Fibroblast of peridontal ligament (primary cell): ENCODE results near the gene COL4A2.

Source experiments
- DNase-seq: peaks from one replicate; pipeline ENCODE4 v3.0.0-alpha.2; 2010; ENCODE audit errors: extremely low read depth

COL4A2 gene

DNA sequence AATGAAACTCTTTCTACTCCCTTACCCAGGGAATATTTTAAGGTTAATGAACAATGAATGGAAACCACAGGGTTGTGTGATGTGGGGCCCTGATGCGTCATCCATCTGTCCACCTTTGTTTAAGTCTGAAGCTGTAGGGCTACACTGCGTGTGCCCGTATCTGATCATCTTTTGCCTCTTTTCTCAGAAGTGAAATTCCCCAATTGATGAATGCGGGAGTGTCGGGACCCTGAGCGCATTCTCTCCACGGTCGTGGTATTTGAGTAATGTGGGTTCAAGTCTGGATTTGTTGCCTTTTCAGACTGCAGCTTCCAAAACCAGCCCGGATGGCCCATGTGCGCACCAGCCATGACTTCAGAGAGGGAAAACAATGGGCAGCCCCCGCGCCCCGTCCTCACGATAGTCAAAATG, 112.3 kb downstream of the COL4A2 start:
- no peak for DNase-seq

DNA sequence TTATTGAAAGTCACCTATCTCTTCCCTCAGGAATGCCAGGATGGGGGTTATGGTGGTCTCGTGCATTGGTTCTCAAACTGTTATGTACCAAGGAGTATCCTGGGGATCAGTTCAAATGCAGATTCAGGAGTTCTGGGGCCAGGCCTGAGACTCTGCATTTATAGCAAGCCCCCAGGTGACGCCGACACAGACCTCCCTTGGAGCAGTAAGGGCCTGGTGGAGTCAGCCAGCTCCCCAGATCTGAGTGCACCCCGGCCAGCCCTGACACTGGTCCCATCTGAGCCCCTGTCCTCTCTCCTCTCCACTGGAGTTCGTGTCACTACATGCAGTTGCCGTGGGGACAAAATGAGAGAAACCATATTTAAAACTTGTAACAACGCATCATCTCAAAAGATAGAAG, 112.9 kb downstream of the COL4A2 start:
- no peak for DNase-seq

DNA sequence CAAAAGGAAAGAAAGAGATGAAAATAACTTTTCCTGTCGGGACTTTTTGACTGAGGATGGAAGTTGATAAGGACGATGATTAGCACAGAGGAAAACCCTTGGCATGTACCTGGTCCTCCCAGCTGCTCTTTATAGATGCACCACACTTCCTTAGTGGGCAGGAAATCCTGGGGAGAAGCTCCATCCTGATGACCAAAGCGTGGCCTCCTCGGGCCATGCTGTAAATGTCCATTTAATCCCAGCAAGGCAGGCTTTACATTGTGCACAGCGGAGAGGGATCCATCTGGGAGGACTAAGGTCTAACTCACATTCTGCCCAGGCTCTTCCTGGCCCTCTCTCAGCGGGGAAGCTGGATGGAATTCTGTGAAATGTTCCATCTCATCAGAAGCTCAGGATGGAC, 113.5 kb downstream of the COL4A2 start:
- DNase-seq: no peak

DNA sequence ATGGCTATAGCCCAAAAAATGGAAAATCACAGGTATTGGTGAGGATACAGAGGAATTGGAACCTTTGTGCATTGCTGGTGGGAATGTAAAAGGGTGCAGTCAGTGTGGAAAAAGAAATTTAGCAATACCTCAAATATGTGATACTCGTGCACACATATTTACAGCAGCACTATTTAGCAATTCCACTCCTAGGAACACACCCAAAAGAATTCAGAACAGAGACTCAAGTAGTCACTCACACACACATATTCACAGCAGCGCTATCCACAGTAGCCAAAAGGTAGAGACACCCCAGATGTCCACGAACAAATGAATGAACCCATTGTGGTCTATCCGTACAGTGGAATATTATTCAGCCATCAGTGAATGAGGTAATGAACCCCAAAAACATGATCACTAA, 114.0 kb downstream of the COL4A2 start:
- peak; percentile 47 for DNase-seq

DNA sequence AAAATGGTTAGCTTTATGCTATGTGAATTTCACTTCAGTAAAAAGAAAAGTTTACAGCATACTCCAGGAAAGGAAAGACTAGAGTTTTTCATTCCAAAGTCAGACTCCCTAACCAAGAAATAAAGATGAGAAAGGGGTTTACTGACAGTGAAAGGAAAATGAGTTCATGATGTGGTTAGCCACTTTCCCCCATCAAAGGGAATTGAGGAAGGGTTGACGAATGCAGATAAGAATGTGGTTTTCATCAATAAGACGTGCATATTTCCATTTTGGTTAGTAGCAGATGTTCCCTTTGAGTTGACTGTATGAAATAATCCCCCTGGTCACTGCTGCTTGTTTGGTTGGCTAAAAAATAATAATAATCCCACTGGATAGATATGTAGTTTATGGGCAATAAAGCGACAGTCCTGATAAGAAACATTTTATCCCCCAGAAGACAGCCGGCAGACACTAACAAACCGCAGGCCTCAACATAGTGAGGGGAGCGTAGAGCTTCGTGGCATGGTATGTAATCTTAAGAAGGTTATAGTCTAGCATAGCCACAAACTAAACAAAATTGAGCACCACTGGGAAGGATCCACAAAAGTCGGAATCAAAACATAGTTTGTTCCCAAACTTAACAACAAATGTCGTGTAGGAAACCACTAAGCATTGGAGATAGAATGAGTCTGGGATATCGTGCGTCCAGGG, 114.8 kb downstream of the COL4A2 start:
- peak; percentile 92 for DNase-seq

DNA sequence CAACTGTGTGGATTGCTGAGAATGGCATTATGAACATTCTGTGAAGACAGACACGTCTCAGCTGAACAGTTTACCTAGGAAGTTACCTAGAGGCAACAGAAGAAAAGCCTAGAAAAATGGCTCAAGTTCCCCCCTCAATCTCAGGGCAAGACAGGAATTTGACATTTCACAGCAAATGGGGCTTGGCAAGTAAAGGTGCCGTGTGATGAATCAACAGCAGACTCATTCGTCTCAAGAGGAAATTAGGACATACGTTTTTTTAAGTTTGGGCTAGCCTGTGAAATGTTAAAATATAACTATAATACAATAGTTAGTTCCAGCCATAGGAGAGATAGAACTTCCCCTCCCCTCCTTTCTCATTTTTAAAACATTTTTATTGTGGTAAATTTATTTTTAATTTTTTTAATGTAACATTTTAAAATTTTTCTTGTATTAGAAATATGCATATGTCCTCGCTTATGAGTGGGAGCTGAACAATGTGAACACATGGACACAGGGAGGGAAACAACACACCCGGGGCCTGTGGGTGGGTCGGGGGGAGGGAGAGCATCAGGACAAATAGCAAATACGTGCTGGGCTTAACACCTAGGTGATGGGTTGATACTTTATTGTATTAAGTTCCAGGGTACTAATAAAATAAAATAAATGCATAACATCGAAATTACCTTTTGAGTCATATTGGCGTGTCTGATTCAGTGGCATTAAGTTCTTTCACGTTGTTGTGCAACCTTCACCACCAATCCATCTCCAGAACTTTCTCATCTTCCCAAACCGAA, 116.0 kb downstream of the COL4A2 start:
- DNase-seq: peak; percentile 35

DNA sequence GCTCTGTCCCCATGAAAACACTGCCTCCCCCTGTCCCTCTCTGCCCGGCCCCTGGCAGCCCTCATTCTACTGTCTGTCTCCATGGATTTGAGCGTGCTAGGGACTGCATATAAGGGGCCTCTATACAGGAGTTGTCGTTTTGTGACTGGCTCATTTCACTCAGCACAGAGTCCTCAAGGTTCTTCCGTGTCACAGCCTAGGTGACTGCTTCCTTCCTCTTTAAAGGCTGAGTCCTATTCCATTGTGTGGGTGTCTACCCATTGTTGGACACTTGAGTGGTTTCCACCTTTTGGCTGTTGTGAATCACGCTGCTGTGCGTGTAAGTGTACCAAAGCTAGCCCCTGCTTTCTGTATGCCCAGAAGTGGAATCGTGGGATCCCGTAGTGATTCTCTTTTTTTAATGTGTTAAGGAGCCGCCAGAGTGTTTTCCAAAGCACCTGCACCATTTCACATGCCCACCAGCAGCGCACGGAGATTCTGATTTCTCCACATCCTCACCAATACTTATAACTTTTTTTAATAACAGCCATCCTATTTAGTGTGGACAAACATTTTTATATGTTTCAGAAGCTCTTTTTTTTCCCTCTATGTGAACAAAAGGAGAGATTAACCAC, 116.7 kb downstream of the COL4A2 start:
- DNase-seq: no peak

DNA sequence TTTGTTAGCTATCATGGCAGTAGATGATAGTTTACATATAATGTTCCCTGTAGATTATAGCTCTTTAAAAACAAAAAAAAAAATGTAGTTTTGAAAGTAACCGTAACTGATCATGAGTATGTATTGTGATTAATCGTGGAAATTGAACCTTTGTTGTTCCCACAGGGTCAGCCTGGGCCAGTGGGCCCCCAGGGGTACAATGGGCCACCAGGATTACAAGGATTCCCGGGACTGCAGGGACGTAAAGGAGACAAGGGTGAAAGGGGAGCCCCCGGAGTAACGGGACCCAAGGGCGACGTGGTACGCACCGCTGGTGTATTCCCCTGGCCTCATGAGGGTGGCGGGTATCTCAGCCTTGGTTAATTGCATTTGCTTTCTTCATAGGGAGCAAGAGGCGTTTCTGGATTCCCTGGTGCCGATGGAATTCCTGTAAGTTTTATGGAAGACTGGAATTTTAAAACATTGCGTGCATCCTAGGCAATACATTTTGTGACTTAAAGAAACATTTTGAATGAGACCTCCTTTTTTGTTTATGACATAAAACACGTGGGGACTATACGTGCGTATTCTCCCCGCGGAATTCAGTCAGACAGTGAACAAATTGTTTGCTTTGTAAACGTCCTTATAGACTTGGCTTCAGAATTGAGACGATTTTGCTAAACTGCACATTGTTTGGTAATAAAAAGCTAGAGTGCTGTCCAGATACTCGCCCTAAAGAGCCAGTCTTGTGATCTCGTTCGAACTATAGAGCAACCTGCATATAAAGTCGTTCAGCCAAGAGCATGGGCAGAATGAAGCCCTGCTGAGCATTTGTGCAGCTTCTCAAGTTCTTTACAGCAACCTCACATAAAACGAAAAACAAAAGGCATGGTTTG, 117.7 kb downstream of the COL4A2 start:
- peak; percentile 39 for DNase-seq

DNA sequence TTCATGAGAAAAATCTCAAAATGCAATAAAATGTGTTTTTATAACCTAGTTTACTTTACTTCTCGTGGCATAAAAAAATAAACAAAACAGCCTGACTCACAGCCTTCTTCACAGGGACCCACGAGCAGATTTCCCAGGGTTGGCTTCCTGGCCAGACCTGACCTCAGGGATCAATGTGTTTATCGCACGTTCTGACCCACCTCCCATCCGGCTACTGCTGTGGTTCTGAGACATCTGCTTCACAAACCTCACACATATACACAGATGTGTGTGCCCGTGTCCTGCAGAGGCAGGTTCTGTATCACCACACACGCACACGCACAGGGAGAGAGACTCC, 118.3 kb downstream of the COL4A2 start:
- peak; percentile 56 for DNase-seq

DNA sequence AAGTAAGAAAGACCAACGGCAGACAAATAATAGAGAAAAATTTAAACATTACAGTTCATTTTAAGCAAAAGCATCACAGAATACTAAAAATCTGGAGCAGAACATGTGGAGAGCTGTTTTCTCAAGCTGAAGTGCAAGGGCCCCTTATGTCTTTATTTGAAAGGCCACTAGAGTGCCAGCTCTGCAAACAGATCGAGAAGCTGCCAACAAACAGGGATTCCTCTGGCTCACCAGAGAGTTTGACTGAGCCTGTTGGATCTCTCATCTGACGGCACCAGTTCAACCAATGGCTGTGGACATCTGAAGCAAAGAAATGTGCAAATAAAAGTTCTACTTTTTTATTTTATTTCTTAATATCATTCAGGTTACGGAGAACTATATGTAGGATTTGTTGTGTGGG, 119.7 kb downstream of the COL4A2 start:
- no peak for DNase-seq

DNA sequence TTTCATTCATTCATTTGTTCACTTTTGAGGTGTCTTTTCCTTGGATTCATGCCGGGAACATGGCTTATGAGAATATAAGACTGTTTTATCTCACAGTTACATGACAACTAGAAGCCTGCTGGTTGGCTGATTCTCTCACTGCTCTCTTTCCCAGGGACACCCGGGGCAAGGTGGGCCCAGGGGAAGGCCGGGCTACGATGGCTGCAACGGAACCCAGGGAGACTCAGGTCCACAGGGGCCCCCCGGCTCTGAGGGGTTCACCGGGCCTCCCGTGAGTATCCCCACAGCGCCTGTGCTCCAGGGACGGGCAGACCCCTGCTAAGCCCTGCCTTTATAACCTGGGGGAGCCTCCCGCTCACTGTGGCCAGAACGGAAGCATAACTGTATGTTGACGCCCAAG, 121.2 kb downstream of the COL4A2 start:
- DNase-seq: no peak

DNA sequence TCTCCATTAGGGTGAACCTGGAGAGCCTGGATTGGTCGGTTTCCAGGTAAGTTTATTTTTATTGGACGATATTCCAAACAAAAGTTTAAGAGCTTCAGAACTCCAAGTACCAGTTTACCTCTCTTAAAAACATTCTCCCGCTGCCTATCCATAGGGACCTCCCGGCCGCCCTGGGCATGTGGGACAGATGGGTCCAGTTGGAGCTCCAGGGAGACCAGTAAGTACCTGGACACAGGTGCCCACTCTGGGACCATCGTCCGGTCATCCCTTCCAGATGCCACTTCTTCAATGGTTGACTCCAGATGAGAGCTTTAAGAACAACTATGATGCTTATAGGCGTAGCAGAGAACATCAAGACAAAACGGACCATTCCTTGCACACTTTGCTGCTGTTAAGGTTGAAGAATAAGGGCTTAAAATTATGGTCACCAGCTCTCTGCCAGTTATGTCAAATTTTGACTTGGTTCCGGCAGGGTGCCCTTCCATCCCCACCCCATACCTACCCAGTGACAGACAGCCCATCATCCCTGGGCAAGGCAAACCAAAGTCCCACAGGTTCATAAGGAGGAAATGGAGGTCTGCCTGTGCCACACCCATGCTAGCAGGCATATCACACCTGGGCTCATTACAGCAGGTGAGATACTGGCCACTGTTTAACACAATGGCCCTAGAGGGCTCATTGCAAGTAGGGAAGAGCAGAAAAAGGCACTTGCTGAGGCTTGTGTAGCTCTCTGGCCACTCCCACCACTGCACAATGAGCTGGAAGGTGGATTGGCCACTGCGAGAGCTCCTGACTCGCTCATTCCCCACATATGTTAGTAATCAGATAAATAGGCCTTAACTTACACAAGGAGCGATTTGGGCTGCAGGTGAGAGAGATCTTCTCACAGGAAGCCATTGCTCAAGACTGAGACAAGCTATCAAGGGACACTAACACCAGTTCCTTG, 123.6 kb downstream of the COL4A2 start:
- no peak for DNase-seq

DNA sequence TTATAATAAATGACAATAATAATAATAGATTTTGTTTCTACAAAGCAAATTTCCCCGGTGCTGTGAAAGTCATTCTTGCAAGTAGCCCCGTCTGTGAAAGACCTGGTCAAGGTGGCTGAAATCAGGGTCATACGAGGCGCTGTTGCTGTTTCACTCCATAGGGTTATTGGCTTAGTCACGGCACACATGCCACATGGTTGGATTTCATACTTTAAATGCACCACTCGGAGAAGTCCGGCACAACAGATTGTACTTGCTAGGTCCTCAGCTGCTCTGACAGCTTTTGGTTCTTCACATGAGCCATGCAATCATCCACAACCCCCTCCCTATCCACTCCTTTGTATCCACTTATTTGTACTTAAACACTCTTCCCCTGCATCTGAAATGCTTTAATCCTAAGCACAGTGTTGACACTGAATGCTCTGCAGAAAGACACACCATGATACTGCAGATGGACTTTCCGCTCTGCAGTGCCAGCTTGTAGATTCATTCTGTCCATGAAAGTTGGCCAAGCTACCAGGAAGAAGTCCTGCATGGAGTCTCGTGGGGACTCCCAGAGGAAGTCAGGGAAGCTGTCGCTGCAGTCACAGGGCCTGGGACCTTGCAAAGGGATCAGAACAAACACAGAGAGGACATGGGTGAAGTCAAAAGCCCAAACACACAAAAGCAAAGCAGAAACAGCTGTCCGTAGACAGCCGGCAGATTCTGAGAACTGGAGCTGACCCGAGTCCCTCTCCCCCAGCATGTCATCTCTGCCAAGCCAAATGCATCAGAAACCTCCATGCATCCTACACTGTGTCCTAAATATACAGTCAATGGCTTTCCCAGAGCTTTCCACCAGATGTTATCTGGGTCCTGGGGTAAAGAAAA, 124.6 kb downstream of the COL4A2 start:
- no peak for DNase-seq

DNA sequence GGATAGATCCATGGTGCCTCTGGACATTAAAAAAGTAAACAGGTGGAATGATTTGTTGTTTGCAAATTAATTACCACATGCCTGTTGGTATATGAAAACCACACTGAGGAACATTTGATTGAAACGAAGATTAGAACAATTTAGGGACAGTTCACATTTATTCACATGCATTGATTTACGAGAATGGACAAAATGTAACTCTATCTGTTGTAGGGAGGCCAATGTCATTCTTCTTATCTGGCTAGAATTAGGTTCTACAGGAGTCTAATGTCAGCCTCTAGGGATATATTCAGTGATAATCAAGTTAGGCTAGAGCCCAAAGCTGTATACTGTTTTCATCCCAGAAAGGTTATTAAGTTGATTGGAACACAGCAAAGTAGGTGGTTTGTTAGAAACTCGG, 125.4 kb downstream of the COL4A2 start:
- no peak for DNase-seq

DNA sequence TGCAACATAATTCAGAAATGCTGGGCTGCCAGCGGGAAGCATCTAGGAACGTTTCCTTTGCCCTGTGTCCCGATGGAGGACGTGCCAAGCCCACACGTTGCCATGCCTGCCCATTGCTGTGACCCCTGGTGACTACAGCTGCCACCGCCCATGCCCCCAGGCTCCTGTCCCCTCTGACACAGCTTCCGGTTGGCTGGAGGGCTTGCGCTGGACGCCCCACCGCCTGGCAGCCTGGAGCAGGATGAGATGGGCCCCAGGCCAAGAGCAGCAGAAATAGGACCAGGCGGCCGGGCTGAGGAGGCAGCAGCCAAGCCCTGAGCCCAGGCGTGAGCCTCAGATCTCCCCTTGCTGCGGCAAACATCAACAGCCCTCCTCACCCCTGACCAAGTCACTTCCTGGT, 125.9 kb downstream of the COL4A2 start:
- DNase-seq: no peak

DNA sequence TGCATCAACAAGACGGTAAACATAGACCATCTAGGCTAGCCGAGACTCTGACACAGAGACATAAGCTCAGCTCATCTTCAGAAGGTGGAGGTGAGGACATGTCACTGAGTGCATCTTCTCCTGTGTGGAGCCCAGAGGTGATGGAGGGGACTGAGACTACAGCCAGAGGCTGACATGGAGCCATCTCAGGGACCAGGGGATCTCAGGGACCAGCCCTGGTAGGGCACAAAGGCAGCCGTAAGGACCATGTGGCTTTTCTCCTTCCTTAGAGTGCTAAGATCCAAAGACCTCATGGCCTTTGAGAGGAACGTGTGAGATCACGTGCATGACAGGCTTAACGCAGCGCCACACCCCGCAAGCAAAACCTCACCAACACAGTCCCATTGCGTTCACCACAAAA, 127.5 kb downstream of the COL4A2 start:
- no peak for DNase-seq

DNA sequence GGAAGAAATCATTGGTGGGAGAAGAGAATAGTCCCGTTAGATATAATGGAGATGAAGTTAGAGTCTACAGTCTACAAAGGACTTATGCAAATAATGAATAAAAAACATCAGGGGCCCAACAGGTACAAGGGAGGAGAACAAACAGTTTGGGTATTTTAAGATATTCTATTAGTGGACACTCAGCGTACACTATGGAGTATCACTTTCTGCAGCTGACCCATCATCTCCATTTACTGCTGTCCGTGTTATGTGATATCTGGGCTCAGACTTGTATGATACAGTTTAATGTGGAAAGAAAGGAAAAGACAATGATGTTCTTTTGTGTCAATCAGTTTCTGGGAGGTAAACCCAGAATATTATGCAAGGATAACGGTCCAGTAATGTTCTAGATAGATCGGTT, 128.2 kb downstream of the COL4A2 start:
- DNase-seq: no peak

DNA sequence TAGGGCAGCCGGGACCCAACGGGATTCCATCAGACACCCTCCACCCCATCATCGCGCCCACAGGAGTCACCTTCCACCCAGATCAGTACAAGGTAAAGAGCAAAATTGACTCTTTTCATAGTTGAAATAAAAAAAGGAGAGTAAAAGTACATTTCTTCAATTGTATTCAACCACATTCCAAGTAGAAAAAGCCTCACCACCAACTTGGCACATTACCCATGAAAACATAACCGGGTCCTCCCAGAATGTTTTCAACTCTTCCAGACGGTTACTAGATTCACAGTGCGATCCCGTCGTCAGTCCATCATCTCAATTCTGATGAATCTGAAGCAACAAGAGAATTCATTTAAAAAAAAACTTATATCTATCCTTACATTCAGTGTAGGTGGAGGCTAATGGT, 129.2 kb downstream of the COL4A2 start:
- DNase-seq: peak; percentile 80

DNA sequence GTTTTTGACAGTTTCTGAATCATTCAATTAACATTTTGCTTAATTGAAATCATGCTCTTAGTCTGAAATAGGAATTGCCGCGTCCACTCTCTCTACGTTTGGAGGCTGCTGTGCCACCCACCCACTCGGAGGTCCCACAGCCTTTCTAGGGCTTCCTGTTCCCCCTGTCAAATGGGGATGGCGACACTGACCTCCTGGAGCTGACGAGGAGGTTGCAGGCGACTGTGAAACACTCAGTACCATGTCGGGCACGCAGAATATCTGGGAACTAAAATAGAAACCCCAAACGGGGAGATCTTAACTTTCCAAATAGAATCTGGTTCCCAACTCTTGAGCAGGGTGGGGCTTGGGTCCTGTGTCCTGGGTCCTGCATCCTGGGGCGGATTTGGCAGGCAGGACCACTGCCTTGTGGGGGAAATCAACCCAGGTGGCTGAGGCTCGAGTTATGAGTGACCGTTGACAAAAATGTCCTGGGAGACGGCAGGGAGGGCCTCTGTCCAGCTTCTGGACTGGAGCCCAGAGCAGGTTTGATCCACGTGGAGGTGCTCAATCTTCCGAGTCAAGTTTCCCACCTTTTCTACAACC, 129.8 kb downstream of the COL4A2 start:
- DNase-seq: no peak

DNA sequence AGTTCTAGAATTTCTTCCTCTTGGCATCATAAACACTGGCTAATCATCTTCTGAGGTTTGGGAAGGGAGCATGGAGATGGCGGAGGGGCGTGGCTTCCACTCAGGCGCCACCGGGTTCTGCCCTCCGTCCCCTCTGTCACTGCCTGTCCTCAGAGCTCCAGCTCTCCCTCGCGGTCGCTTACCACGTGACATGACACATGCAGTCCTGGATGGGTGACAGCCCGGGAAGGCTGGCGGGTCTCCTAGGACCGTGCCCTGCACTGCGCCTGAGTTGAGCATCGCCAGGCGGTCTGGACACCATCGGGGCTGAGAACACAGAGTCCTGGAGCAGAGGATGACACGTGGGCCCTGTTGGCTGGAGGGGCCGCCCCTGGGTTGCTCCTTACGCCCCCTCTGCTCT, 131.1 kb downstream of the COL4A2 start:
- no peak for DNase-seq
